ENCODE data around the gene ZBTB18. TPM values are rescaled to one million over a fixed set of nuclear protein-coding genes. Genes with fewer than 3 reads are reported as not detected.

ZBTB18 gene
- total RNA-seq, 1 experiment from 2014 or later, result 1.8 TPM

DNA sequence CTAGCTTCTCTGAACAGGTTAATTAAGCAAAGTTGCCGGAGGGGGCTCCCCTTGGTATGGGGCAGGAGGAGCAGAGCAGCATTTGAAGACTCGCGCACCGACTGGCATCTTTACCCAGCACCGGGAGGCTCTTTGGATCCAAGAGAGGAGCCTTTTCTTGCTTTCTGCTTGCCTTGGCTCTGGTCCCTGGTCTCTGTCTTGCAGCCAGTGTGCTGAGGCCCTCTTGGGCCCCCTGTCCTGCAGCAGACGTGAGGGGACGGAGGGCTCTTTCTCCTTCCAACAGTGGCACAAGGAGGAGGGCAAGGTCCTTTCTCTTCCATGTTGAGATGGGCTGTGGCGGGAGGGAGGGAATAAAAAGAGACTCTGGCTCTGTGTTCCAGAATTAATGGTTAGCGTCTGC, 45.6 kb downstream of the ZBTB18 start:
- H3K9me2 ChIP-seq (ENCODE audit: insufficient read depth), result no peaks in the 10 kb centered on the region
- RAD21 ChIA-PET (ENCODE audit: low non-redundant PET in 1 of 2, low total read pairs in 2 of 2, uncharacterized antibody in 2 of 2, unreplicated experiment in 2 of 2), result no interaction called here
- no peak overlapping the region for H3K4me3 ChIP-seq (replicated peaks in 1 of 2; ENCODE audit: low read depth in 1 of 2, low read length in 2 of 2)
- BruUV-seq (replicated peaks), result no TSS peak
- H4K20me1 ChIP-seq (ENCODE audit: insufficient read depth), result no peaks in the 10 kb centered on the region
- H3K27ac ChIP-seq (ENCODE audit: low read depth, low read length), result no peak overlapping the region
- POLR2A ChIA-PET, result no interaction called here
- H3K4me2 ChIP-seq (ENCODE audit: low read length), result no peak overlapping the region
- H3K36me3 ChIP-seq (ENCODE audit: control insufficient read depth in 1 of 2, insufficient read depth in 2 of 2, low read length in 2 of 2), result no peaks in the 10 kb centered on the region
- intact Hi-C loops (cut with micrococcal nuclease), result no loop called here
- no peaks in the 10 kb centered on the region for H3K4me1 ChIP-seq (ENCODE audit: control insufficient read depth in 1 of 2, insufficient read depth in 2 of 2, low read length in 2 of 2)
- CTCF ChIA-PET, result no interaction called here
- no peak overlapping the region for H3K9ac ChIP-seq (ENCODE audit: low read length)
- H2AFZ ChIP-seq (ENCODE audit: low read depth, low read length, poor library complexity, severe bottlenecking), result no peak overlapping the region
- H3K79me2 ChIP-seq (ENCODE audit: insufficient read depth, low read length), result no peaks in the 10 kb centered on the region
- H3K27me3 ChIP-seq (ENCODE audit: insufficient read depth, low read length), result peaks cover 74% of the 10 kb centered on the region
- TF ChIP-seq SIN3A (IDR thresholded peaks at IDR 0.05; ENCODE audit: low read depth) (no peak), RAD21 (IDR thresholded peaks at IDR 0.05; ENCODE audit: low read depth) (no peak), ZFX (IDR thresholded peaks at IDR 0.05) (no peak), CBX3 (IDR thresholded peaks at IDR 0.05; ENCODE audit: low read depth) (no peak), CEBPB (IDR thresholded peaks at IDR 0.05; ENCODE audit: low read depth) (no peak), EZH2phosphoT487 (IDR thresholded peaks at IDR 0.05; ENCODE audit: borderline replicate concordance) (no peak), SRF (IDR thresholded peaks at IDR 0.05; ENCODE audit: low read depth) (no peak), POLR2A (IDR thresholded peaks at IDR 0.05; ENCODE audit: borderline replicate concordance, extremely low read depth, insufficient read depth, insufficient read length) (no peak), FOSL1 (IDR thresholded peaks at IDR 0.05; ENCODE audit: low read depth) (no peak), TCF7L2 (IDR thresholded peaks at IDR 0.05; ENCODE audit: borderline replicate concordance, extremely low read depth, insufficient read depth, insufficient read length) (no peak), EZH2 (IDR thresholded peaks at IDR 0.05) (no peak), ZNF274 (IDR thresholded peaks at IDR 0.05; ENCODE audit: low read depth, low read length) (no peak), SP1 (IDR thresholded peaks at IDR 0.05; ENCODE audit: low read depth) (no peak), JUND (IDR thresholded peaks at IDR 0.05) (no peak), POLR2AphosphoS5 (IDR thresholded peaks at IDR 0.05; ENCODE audit: low read depth, low read length) (no peak)
- TF ChIP-seq, protein P1, sequence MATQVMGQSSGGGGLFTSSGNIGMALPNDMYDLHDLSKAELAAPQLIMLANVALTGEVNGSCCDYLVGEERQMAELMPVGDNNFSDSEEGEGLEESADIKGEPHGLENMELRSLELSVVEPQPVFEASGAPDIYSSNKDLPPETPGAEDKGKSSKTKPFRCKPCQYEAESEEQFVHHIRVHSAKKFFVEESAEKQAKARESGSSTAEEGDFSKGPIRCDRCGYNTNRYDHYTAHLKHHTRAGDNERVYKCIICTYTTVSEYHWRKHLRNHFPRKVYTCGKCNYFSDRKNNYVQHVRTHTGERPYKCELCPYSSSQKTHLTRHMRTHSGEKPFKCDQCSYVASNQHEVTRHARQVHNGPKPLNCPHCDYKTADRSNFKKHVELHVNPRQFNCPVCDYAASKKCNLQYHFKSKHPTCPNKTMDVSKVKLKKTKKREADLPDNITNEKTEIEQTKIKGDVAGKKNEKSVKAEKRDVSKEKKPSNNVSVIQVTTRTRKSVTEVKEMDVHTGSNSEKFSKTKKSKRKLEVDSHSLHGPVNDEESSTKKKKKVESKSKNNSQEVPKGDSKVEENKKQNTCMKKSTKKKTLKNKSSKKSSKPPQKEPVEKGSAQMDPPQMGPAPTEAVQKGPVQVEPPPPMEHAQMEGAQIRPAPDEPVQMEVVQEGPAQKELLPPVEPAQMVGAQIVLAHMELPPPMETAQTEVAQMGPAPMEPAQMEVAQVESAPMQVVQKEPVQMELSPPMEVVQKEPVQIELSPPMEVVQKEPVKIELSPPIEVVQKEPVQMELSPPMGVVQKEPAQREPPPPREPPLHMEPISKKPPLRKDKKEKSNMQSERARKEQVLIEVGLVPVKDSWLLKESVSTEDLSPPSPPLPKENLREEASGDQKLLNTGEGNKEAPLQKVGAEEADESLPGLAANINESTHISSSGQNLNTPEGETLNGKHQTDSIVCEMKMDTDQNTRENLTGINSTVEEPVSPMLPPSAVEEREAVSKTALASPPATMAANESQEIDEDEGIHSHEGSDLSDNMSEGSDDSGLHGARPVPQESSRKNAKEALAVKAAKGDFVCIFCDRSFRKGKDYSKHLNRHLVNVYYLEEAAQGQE (IDR thresholded peaks at IDR 0.05; ENCODE audit: low read depth), result no peak
- TF ChIP-seq, protein P2, sequence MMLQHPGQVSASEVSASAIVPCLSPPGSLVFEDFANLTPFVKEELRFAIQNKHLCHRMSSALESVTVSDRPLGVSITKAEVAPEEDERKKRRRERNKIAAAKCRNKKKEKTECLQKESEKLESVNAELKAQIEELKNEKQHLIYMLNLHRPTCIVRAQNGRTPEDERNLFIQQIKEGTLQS (IDR thresholded peaks at IDR 0.05), result no peak
- TF ChIP-seq, protein P3, sequence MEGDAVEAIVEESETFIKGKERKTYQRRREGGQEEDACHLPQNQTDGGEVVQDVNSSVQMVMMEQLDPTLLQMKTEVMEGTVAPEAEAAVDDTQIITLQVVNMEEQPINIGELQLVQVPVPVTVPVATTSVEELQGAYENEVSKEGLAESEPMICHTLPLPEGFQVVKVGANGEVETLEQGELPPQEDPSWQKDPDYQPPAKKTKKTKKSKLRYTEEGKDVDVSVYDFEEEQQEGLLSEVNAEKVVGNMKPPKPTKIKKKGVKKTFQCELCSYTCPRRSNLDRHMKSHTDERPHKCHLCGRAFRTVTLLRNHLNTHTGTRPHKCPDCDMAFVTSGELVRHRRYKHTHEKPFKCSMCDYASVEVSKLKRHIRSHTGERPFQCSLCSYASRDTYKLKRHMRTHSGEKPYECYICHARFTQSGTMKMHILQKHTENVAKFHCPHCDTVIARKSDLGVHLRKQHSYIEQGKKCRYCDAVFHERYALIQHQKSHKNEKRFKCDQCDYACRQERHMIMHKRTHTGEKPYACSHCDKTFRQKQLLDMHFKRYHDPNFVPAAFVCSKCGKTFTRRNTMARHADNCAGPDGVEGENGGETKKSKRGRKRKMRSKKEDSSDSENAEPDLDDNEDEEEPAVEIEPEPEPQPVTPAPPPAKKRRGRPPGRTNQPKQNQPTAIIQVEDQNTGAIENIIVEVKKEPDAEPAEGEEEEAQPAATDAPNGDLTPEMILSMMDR (IDR thresholded peaks at IDR 0.05 in 2 of 3, conservative IDR thresholded peaks at IDR 0.05 in 1 of 3; ENCODE audit: borderline replicate concordance in 1 of 3, insufficient read depth in 1 of 3, low read depth in 2 of 3, low read length in 2 of 3), result no peak
- DNase-seq (ENCODE audit: low read depth, low spot score), result no peak
- H3K9me3 ChIP-seq (ENCODE audit: control insufficient read depth in 1 of 2, insufficient read depth in 1 of 2, low read depth in 1 of 2, low read length in 2 of 2), result no peaks in the 10 kb centered on the region
- ATAC-seq, result no peak

All from HCT116 (cell line).